Activated CD8-positive, alpha-beta memory T cell treated with anti-CD3 and anti-CD28 coated beads, Interleukin-2, amount 50 U/mL, for 48 hours (primary cell): ENCODE results near the gene NR3C1.

Experiments used
- DNase-seq: peaks from one replicate; pipeline ENCODE4 v3.0.0-alpha.2; 2020

NR3C1 gene

GRCh38 chr5:143425835-143426234, 22.3 kb upstream of the NR3C1 start:
- DNase-seq = no peak

DNA sequence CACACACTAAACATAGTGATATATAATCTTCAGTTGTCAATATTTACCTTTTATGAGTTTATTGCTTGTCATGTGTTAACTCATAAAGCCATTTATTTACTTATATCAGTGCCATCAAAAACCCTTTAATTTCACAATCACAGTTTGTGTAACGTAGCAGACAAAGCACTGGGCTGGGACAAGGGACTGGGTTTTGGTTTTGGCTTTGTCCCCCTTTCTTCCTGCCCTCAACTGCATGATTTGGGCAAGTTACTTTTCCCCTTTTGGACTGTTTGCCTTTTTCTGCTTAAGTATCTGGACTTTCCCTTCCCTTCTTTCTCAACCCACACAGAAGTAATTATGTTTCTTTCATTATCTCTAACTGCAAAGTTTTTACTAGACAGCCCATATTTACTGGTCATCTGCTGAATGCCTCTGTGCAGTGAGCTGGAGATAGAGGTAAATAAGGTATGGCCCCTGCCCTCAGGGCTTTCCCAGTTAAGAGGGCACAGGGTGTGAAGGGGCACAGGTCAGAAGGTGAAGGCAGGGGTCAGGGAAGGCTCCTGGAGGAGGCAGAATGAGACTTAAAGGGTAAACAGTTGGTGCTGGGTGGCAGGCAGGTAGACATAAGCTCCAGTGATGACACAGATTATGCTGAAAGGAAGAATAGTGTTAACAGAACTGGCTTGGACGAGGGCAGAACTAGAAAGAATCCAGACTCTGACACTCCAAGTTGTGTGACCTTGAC, 14.8 kb upstream of the NR3C1 start:
- DNase-seq = no peak

- no peak for DNase-seq
These were observed 14.1 kb upstream of the NR3C1 start for GRCh38 chr5:143417503-143418139.

- DNase-seq = no peak
These were observed 12.9 kb upstream of the NR3C1 start for GRCh38 chr5:143416411-143416810.

- no peak for DNase-seq
These were observed 10.6 kb upstream of the NR3C1 start for GRCh38 chr5:143413958-143414669.

- DNase-seq = no peak
These were observed 9.3 kb upstream of the NR3C1 start for GRCh38 chr5:143412661-143413342.

- DNase-seq = no peak
These were observed 6.4 kb upstream of the NR3C1 start for GRCh38 chr5:143409926-143410325.

GRCh38 chr5:143406408-143406807, 2.9 kb upstream of the NR3C1 start:
- DNase-seq = no peak

- DNase-seq = no peak
These were observed 2.3 kb upstream of the NR3C1 start for GRCh38 chr5:143405849-143406098.

- peak; percentile 93 for DNase-seq
These were observed 1.8 kb upstream of the NR3C1 start for GRCh38 chr5:143405063-143405848.

DNA sequence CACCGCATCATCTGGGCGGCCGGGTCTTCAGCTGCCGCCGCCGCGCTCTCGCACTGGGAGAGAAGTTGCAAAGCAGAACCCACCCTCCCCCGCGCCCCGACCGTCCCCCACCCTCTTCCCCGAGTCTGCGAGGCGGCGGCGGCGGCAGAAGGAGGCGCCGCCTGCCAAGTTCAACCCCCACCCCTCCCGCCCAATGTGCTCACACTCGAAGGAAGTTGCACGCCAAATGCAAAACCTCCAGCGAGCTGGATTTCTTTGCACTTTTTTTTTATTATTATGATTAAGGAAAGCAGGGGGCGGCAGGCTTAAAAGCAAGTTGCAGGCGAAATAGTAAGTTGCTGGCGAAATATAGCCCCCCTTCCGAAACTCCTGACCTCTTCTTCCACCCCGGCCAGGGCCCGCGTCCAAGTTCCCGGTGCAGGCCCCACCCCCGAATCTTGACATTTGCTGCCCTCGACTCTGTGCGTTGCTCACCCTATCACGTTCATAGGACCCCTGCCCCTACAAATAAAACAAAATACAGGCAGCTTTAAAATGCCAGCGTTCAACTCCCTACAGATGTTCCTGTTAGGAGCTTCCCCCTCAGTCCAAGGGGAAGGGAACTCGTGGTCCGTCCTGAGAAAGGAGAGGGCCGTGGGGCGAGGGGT, 1.1 kb upstream of the NR3C1 start:
- peak; percentile 81 for DNase-seq

- no peak for DNase-seq
These were observed 223 bp downstream of the NR3C1 start for GRCh38 chr5:143403334-143403592.

- DNase-seq = peak; percentile 75
These were observed 743 bp downstream of the NR3C1 start for GRCh38 chr5:143402553-143403333.

GRCh38 chr5:143402017-143402552, 1.4 kb downstream of the NR3C1 start:
- no peak for DNase-seq

DNA sequence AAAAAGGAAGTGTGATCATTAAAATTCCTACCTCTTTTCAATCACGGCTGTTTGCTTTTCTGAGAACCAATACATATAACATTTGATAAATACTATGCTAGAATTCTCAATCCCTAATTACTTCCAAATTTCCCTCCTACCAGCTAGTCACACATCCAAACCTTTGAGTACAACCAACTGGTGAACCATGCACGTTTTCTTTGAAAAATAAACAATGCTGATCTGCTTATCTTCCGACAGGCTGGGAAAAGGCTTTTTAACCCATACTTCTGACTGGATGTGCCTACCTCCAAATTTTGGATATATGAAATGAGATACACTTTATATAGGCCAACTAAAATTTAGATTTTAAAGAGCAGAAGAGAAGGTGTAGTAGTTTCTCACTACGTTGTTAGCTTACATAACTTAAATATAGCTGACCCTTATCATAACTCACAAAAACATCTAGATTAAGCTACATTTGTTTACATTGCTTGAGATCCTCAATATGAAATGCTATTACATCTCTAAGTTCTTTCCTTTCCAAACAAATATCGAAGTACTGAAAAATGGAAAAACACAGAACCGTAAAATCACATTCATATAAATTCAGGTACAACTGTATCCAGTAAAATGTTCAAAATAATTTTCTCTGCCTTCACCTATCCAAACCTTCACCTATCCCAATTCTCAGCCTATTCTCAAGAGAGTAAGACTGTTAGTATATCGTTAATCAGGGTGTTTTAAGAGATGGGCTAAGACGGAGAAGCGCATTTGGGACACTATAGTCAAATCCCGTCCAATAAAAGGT, 2.1 kb downstream of the NR3C1 start:
- no peak for DNase-seq

DNA sequence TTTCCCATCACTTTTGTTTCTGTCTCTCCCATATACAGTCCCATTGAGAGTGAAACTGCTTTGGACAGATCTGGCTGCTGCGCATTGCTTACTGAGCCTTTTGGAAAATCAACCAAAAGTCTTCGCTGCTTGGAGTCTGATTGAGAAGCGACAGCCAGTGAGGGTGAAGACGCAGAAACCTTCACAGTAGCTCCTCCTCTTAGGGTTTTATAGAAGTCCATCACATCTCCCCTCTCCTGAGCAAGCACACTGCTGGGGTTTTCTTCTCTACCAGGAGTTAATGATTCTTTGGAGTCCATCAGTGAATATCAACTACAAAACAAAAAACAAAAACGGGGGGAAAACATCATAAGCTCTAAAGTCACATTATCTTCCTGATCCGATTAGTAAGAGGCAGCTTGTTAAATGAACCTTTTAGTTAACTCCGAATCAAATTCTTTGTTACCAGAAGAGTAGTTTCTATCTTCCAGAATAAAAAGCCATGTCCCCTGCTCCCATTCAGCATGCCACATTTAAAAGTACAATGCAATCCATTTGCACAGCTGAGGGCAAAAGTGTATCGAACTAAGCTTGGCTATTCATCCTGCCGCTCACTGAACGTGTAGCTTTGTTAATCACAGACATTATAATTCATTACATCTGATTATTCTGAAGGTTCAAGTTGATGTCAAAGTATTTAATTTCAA, 2.8 kb downstream of the NR3C1 start:
- no peak for DNase-seq

GRCh38 chr5:143399616-143400540, 3.6 kb downstream of the NR3C1 start:
- no peak for DNase-seq

GRCh38 chr5:143398451-143399237, 4.8 kb downstream of the NR3C1 start:
- no peak for DNase-seq
